ENCODE measurements around the gene MAD2L1BP. TPM values are rescaled to one million over a fixed set of nuclear protein-coding genes. Genes with fewer than 3 reads are reported as not detected.
"Not testable (repeated sequence)": the region's sequence is repeated elsewhere in the genome, so short reads cannot be mapped to it uniquely, and the experiment has no call there.

MAD2L1BP gene, protein sequence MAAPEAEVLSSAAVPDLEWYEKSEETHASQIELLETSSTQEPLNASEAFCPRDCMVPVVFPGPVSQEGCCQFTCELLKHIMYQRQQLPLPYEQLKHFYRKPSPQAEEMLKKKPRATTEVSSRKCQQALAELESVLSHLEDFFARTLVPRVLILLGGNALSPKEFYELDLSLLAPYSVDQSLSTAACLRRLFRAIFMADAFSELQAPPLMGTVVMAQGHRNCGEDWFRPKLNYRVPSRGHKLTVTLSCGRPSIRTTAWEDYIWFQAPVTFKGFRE
- total RNA-seq, result 10 to 100 TPM; 11.3 to 24.8 TPM

DNA sequence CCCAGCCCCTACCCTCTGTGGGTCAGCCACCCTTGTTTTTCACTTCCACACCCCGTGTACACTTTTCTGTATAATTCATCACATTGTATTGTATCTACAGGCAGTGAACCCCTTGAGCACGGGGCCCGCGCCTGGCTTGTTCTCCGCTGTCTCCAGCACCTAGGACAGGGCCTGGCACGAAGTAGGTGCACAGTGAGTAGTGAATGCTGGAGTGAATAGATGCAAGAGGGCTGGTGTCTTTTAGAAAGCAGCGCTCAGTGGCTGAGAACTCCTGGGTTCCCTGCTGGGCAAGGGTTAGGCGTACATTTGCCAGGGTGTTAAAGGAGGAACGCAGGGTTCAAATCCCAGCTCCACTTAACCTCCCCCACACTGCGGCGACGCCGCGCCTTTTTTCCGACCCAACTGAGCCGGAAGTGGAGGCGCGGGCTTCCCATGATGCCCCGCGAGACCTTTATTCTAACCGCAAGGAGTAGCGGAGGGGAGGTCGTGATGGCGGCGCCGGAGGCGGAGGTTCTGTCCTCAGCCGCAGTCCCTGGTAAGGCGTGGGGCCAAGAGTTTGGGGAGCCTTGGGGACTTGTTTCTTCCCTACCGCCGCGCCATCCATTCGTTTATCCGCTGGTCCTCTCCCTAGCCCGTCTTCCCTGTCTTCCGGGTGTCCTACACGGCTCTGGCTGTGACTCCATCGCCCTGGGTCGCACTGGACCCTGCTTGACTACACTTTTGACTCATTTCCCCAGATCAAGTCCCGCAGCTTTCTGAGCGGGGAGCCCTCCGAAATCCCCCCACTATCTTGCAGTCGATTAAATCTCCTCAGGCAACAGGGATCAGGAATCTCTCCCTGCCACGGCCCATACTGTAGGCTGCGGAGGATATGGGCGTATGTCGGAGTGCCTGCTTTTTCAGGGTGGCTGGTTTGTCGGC, at the start of gene MAD2L1BP:
TSS of gene MAD2L1BP (plus strand) at position 454 of the 921 bp plus-strand sequence. CDS start at position 490, 36 bp downstream.
- H3K36me3 ChIP-seq, result peaks cover 10% of the 10 kb centered on the region
- H3K4me1 ChIP-seq (ENCODE audit: control insufficient read depth in 1 of 2, low read depth in 2 of 2), result peaks cover 14 to 30% of the 10 kb centered on the region in 2 donors
- H3K4me3 ChIP-seq, result peak within 1 kb of the TSS; percentile 85
- DNase-seq (ENCODE audit: low spot score) (peak; percentile 34), ATAC-seq (ENCODE audit: insufficient number of reproducible peaks, low FRiP score, low read depth) (peak; percentile 73)
- peak within 1 kb of the TSS; percentile 62 to 67 for H3K27ac ChIP-seq
- H3K9me3 ChIP-seq, result no peaks in the 10 kb centered on the region
- TF ChIP-seq, protein P1, sequence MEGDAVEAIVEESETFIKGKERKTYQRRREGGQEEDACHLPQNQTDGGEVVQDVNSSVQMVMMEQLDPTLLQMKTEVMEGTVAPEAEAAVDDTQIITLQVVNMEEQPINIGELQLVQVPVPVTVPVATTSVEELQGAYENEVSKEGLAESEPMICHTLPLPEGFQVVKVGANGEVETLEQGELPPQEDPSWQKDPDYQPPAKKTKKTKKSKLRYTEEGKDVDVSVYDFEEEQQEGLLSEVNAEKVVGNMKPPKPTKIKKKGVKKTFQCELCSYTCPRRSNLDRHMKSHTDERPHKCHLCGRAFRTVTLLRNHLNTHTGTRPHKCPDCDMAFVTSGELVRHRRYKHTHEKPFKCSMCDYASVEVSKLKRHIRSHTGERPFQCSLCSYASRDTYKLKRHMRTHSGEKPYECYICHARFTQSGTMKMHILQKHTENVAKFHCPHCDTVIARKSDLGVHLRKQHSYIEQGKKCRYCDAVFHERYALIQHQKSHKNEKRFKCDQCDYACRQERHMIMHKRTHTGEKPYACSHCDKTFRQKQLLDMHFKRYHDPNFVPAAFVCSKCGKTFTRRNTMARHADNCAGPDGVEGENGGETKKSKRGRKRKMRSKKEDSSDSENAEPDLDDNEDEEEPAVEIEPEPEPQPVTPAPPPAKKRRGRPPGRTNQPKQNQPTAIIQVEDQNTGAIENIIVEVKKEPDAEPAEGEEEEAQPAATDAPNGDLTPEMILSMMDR (IDR thresholded peaks at IDR 0.05), result no peak
- H3K27me3 ChIP-seq (replicated peaks; ENCODE audit: insufficient read depth), result no peaks in the 10 kb centered on the region

DNA sequence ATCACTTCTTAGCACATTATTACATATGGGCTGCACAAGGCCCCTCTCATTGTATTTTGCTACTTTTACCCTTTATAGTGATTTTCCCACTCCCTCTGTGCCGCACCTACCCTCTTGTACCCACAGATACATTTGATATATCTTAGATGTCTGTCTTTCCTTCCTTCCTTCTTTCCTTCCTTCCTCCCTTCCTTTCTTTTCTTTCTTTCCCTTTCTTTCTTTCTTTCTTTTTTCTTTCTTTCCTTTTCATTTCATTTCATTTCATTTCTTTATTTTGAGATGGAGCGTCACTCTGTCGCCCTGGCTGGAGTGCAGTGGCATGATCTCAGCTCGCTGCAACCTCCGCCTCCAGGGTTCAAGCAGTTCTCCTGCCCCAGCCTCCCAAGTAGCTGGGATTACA, 47.4 kb upstream of the MAD2L1BP start:
- DNase-seq (ENCODE audit: low spot score) (no peak), ATAC-seq (ENCODE audit: insufficient number of reproducible peaks, low FRiP score, low read depth) (no peak)
- peaks cover 30% of the 10 kb centered on the region for H3K36me3 ChIP-seq
- H3K4me3 ChIP-seq, result no peak overlapping the region
- TF ChIP-seq, protein P1 (IDR thresholded peaks at IDR 0.05), result no peak
- no peak overlapping the region for H3K27ac ChIP-seq
- H3K27me3 ChIP-seq (replicated peaks; ENCODE audit: insufficient read depth), result no peaks in the 10 kb centered on the region
- H3K9me3 ChIP-seq, result no peaks in the 10 kb centered on the region
- H3K4me1 ChIP-seq (ENCODE audit: control insufficient read depth in 1 of 2, low read depth in 2 of 2), result no peaks in the 10 kb centered on the region

DNA sequence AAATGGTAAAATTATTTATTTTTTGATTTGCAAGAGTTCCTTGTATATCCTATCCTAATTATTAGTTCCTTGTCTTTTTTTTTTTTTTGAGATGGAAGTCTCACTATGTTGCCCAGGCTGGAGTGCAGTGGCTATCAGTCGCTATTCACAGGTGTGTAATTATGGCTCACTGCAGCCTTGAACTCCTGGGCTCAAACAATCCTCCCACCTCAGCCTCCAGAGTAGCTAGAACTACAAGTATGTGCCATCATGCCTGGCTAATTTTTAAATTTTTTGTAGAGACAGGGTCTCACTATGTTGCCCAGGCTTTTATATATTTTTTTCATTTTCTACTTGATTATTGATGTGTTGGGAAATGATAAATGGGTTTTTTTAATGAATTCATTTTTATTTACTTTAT, 46.1 kb upstream of the MAD2L1BP start:
- peaks cover 20% of the 10 kb centered on the region for H3K36me3 ChIP-seq
- DNase-seq (ENCODE audit: low spot score); H3K4me3 ChIP-seq; H3K27me3 ChIP-seq (replicated peaks; ENCODE audit: insufficient read depth); H3K9me3 ChIP-seq; H3K4me1 ChIP-seq (ENCODE audit: control insufficient read depth in 1 of 2, low read depth in 2 of 2); H3K27ac ChIP-seq; ATAC-seq (ENCODE audit: insufficient number of reproducible peaks, low FRiP score, low read depth): not testable (repeated sequence)

DNA sequence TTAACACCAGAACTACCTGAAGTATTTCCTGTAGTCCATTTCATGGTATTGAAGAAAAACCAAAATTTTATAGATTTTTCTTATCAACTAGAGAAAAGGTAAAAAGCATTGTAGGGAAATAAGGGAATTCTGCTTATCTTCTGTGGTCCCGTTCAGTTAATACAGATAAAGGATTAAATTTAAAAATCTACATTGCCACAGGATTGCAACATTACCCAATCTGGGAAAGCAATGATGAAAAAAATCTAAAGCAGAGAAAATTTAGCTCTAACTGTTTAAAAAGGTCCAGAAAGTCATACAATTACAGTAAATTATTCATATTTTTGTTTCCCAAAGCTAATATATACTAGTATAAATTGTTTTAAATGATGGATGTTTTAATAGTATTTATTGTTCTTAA, 41.7 kb upstream of the MAD2L1BP start:
- no peak for DNase-seq (ENCODE audit: low spot score)
- Histone ChIP-seq H3K4me3 (no peak overlapping the region), H3K36me3 (peaks cover 15% of the 10 kb centered on the region), H3K9me3 (no peaks in the 10 kb centered on the region), H3K27ac (no peak overlapping the region), H3K27me3 (replicated peaks; ENCODE audit: insufficient read depth) (no peaks in the 10 kb centered on the region), H3K4me1 (ENCODE audit: control insufficient read depth in 1 of 2, low read depth in 2 of 2) (no peaks in the 10 kb centered on the region)
- TF ChIP-seq, protein P1 (IDR thresholded peaks at IDR 0.05), result no peak
- no peak for ATAC-seq (ENCODE audit: insufficient number of reproducible peaks, low FRiP score, low read depth)

DNA sequence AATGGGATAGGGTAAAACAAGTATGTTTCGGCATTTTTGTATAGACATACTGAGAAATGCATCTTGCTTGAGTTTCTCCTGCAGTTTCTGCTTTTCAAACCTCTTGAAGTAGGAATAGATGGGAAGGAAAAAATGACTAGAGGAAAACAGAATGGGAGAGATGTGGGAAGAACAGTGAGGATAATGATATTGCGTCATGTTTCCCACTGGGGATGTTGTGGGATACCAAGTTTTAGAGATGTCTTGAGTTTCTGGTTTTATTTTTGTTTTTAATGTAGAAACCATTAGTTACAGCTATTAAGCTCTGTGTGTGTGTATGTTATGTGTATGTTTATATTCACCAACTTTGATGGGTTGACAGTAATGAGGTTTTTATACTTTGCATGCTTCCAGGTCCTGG, 35.0 kb upstream of the MAD2L1BP start:
- H3K9me3 ChIP-seq, result no peaks in the 10 kb centered on the region
- no peak for ATAC-seq (ENCODE audit: insufficient number of reproducible peaks, low FRiP score, low read depth)
- no peak for DNase-seq (ENCODE audit: low spot score)
- no peak overlapping the region for H3K27ac ChIP-seq
- H3K4me1 ChIP-seq (ENCODE audit: control insufficient read depth in 1 of 2, low read depth in 2 of 2), result no peaks in the 10 kb centered on the region
- TF ChIP-seq, protein P1 (IDR thresholded peaks at IDR 0.05), result no peak
- no peak overlapping the region for H3K4me3 ChIP-seq
- H3K36me3 ChIP-seq, result peaks cover 29% of the 10 kb centered on the region
- H3K27me3 ChIP-seq (replicated peaks; ENCODE audit: insufficient read depth), result no peaks in the 10 kb centered on the region

Measured in thoracic aorta (tissue), 2 donors.